ENCODE data around the gene UTS2R. TPM values are rescaled to one million over a fixed set of nuclear protein-coding genes. Genes with fewer than 3 reads are reported as not detected.
"Not testable (repeated sequence)": the region's sequence is repeated elsewhere in the genome, so short reads cannot be mapped to it uniquely, and the experiment has no call there.

Gene UTS2R
- total RNA-seq, 4 donors from 2014 or later = not detected

DNA sequence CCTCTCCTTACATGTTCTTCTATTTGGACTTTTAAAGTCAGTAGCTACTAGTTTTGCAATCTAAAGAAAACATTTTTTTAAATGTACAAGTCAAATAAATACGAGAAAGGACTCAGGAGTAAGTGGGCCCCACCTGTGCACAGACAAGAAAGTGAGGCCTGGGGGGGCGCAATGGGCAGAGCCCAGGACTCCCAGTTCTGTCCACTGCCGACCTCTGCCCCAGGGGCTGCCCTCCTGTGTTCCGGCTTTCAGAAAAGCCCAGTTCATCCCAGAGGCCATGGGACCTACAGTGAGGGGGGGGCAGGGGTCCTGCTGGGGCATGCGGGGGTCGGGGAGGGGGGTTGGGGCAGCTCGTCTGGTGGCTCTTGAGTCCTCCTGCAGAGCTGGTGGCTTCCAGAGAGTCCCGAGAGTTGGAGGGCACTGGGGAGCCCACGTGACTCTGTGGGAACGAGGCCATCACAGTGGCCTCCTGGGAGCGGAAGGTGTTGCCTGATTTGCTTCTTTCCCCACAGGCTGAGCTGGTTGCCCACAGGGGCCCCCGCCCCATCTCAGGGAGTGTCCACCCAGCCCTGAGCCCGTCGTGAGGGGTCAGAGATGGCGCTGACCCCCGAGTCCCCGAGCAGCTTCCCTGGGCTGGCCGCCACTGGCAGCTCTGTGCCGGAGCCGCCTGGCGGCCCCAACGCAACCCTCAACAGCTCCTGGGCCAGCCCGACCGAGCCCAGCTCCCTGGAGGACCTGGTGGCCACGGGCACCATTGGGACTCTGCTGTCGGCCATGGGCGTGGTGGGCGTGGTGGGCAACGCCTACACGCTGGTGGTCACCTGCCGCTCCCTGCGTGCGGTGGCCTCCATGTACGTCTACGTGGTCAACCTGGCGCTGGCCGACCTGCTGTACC is 2.4 kb downstream of the UTS2R start:
- no peak for ATAC-seq

DNA sequence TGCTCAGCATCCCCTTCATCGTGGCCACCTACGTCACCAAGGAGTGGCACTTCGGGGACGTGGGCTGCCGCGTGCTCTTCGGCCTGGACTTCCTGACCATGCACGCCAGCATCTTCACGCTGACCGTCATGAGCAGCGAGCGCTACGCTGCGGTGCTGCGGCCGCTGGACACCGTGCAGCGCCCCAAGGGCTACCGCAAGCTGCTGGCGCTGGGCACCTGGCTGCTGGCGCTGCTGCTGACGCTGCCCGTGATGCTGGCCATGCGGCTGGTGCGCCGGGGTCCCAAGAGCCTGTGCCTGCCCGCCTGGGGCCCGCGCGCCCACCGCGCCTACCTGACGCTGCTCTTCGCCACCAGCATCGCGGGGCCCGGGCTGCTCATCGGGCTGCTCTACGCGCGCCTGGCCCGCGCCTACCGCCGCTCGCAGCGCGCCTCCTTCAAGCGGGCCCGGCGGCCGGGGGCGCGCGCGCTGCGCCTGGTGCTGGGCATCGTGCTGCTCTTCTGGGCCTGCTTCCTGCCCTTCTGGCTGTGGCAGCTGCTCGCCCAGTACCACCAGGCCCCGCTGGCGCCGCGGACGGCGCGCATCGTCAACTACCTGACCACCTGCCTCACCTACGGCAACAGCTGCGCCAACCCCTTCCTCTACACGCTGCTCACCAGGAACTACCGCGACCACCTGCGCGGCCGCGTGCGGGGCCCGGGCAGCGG is 3.2 kb downstream of the UTS2R start:
- DNase-seq = no peak
- ATAC-seq = no peak
- Histone ChIP-seq H3K9me3 (no peaks in the 10 kb centered on the region), H3K27ac (no peak overlapping the region), H3K36me3 (no peaks in the 10 kb centered on the region), H3K4me3 (no peak overlapping the region), H3K4me1 (peaks cover 11 to 17% of the 10 kb centered on the region in 2 donors), H3K27me3 (peaks cover 47 to 61% (median 56%) of the 10 kb centered on the region in 3 donors)
- in situ Hi-C loops (cut with MboI; ENCODE audit: low sequenced_read_pairs in 4 of 4) (loop anchor here in 1 of 4 donors (25.0 kb wide), 1 partner anchor 388 kb away; the partner anchor contains the start of gene TBCD), intact Hi-C loops (cut with DNase I; ENCODE audit: low total_unique reads) (no loop called here)
- TF ChIP-seq, protein P1, sequence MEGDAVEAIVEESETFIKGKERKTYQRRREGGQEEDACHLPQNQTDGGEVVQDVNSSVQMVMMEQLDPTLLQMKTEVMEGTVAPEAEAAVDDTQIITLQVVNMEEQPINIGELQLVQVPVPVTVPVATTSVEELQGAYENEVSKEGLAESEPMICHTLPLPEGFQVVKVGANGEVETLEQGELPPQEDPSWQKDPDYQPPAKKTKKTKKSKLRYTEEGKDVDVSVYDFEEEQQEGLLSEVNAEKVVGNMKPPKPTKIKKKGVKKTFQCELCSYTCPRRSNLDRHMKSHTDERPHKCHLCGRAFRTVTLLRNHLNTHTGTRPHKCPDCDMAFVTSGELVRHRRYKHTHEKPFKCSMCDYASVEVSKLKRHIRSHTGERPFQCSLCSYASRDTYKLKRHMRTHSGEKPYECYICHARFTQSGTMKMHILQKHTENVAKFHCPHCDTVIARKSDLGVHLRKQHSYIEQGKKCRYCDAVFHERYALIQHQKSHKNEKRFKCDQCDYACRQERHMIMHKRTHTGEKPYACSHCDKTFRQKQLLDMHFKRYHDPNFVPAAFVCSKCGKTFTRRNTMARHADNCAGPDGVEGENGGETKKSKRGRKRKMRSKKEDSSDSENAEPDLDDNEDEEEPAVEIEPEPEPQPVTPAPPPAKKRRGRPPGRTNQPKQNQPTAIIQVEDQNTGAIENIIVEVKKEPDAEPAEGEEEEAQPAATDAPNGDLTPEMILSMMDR (IDR thresholded peaks at IDR 0.05 in 4 of 5, conservative IDR thresholded peaks at IDR 0.05 in 1 of 5) = no peak
- TF ChIP-seq POLR2A (IDR thresholded peaks at IDR 0.05) = no peak

More for the DNA sequence above, 2.4 kb downstream of the UTS2R start:
- no peaks in the 10 kb centered on the region for H3K36me3 ChIP-seq
- H3K27me3 ChIP-seq = peaks cover 47 to 62% (median 53%) of the 10 kb centered on the region in 3 donors
- in situ Hi-C loops (cut with MboI; ENCODE audit: low sequenced_read_pairs in 4 of 4) (loop anchor here in 1 of 4 donors (25.0 kb wide), 1 partner anchor 388 kb away; the partner anchor contains the start of gene TBCD), intact Hi-C loops (cut with DNase I; ENCODE audit: low total_unique reads) (no loop called here)
- H3K27ac ChIP-seq = no peak overlapping the region
- H3K4me1 ChIP-seq = peaks cover 11 to 17% of the 10 kb centered on the region in 2 donors
- H3K9me3 ChIP-seq = no peaks in the 10 kb centered on the region
- no peak overlapping the region for H3K4me3 ChIP-seq
- no peak for DNase-seq
- TF ChIP-seq, protein P1 (IDR thresholded peaks at IDR 0.05 in 4 of 5, conservative IDR thresholded peaks at IDR 0.05 in 1 of 5) = no peak
- TF ChIP-seq POLR2A (IDR thresholded peaks at IDR 0.05) = no peak

DNA sequence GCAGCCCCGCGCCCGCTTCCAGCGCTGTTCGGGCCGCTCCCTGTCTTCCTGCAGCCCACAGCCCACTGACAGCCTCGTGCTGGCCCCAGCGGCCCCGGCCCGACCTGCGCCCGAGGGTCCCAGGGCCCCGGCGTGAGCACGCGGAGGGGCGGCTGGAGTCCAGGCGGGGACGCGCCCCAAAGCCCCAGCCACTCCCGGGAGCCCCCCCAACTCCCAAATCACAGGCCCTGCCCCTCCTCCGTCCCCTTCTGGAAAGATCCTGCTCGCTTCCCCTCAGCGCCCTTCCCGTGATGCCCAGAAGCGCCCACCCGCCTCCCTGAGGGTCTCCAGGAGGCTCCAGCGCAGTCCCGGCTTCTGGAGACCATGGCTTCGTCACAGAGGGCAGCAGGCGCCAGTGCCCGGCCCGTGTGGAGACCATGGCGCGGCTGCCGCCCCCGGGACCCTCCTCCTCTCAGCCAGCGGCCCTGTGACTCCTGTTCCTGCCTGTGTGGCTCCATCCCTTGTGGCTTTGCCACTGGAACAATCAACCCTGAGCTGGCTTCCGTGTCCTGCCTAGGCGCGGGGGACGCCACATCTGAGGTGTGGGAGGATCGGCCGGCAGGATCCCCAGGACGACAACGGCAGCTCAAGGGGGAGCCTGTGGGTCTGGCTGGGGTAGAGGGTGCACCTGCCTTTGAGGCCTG is 3.9 kb downstream of the UTS2R start:
- in situ Hi-C loops (cut with MboI; ENCODE audit: low sequenced_read_pairs in 4 of 4) (no loop called here), intact Hi-C loops (cut with DNase I; ENCODE audit: low total_unique reads) (no loop called here)
- Histone ChIP-seq H3K27ac (no peak overlapping the region), H3K27me3 (peaks cover 45 to 61% (median 56%) of the 10 kb centered on the region in 3 donors), H3K9me3 (no peaks in the 10 kb centered on the region), H3K4me1 (peaks cover 9 to 14% of the 10 kb centered on the region in 2 donors), H3K4me3 (no peak overlapping the region), H3K36me3 (no peaks in the 10 kb centered on the region)
- ATAC-seq (no peak), DNase-seq (no peak)
- TF ChIP-seq POLR2A (IDR thresholded peaks at IDR 0.05) = no peak
- TF ChIP-seq, protein P1 (IDR thresholded peaks at IDR 0.05 in 4 of 5, conservative IDR thresholded peaks at IDR 0.05 in 1 of 5) = no peak

DNA sequence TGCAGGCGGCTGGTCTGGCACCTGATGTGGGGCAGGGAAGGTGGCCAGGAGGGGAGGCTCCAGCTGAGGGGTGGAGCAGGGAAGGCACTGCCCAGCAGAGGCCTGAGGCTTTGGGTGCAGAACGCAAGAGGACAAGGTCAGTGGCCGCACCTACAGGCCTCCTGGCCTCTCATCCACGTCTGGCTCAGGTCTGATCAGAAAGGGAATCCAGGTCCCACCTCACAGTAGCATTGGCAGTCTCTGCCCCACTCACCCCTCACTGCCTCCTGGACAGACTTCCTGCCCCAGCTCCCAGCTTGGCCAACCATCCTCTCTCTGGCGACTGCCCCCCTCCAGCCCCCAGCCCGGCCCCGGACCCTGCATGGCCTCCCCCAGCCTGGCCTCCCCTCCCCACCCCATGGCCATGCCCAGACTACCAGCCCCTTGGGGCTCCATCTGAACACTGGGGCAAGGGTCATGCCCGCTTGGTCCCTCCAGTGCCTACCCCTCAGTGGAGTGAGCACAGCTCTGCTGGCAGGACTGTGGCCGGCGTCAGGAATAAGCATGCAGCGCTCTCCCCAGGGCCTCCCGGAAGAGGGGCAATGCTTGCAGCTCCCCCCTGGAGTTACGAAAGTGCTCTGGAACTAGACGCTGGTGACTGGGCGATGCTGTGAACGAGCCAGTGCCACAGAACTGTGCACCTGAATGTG is 4.6 kb downstream of the UTS2R start:
- TF ChIP-seq POLR2A (IDR thresholded peaks at IDR 0.05) = no peak
- TF ChIP-seq, protein P1 (IDR thresholded peaks at IDR 0.05 in 4 of 5, conservative IDR thresholded peaks at IDR 0.05 in 1 of 5) = no peak
- intact Hi-C loops (cut with DNase I; ENCODE audit: low total_unique reads) (no loop called here), in situ Hi-C loops (cut with MboI; ENCODE audit: low sequenced_read_pairs in 4 of 4) (no loop called here)
- Histone ChIP-seq H3K4me3 (no peak overlapping the region), H3K9me3 (no peaks in the 10 kb centered on the region), H3K27ac (no peak overlapping the region), H3K4me1 (peaks cover 6 to 13% of the 10 kb centered on the region in 2 donors), H3K27me3 (peaks cover 43 to 61% (median 55%) of the 10 kb centered on the region in 3 donors), H3K36me3 (no peaks in the 10 kb centered on the region)
- ATAC-seq (no peak), DNase-seq (no peak)

DNA sequence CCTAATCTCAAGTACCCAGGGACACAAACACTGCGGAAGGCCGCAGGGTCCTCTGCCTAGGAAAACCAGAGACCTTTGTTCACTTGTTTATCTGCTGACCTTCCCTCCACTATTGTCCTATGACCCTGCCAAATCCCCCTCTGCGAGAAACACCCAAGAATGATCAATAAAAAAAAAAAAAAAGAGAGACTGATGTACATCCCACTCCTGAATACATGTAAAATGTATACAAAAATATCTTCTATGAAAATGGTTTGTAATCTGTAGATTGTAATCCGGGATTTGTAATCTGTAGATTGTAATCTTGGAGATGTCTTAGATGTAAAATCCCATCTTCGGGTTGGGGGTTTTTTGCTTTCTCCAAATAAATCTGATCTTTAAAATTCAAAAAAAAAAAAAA is 5.7 kb downstream of the UTS2R start:
- peaks cover 46 to 58% (median 54%) of the 10 kb centered on the region in 3 donors for H3K27me3 ChIP-seq
- in situ Hi-C loops (cut with MboI; ENCODE audit: low sequenced_read_pairs in 4 of 4); H3K9me3 ChIP-seq; ATAC-seq; H3K4me1 ChIP-seq; intact Hi-C loops (cut with DNase I; ENCODE audit: low total_unique reads); H3K27ac ChIP-seq; H3K4me3 ChIP-seq; H3K36me3 ChIP-seq; DNase-seq: not testable (repeated sequence)
